HT1080 (cell line): ENCODE measurements around the gene ATXN1L. TPM values are rescaled to one million over a fixed set of nuclear protein-coding genes. Genes with fewer than 3 reads are reported as not detected.
"Not testable (repeated sequence)": the region's sequence is repeated elsewhere in the genome, so short reads cannot be mapped to it uniquely, and the experiment has no call there.

Experiments used
- DNase-seq: peaks from one replicate; pipeline ENCODE4 v3.0.0-alpha.2; 2015; ENCODE audit warnings: low read depth
- polyA plus RNA-seq, 2 experiments: library from polyadenylated mRNA; depleted of rRNA; stranded (reverse); fragments of >200 nt; gene quantifications; 2 replicates each; pipeline ENCODE4 v1.2.3, GENCODE V29; 2015
- total RNA-seq: library from RNA; depleted of rRNA; stranded (reverse); fragments of >200 nt; shearing (Covaris generic); gene quantifications from 2 replicates; pipeline ENCODE4 v1.2.3, GENCODE V29; 2014; rRNA removed

ATXN1L gene
- 6.5 and 7.8 TPM in 2 replicates for total RNA-seq
- 6.5 and 7.8 TPM in 2 replicates for polyA plus RNA-seq (2015; cell fraction: cytosol; rRNA removed)
- polyA plus RNA-seq (2015; cell fraction: nucleus; rRNA removed) = 15.6 and 16.6 TPM in 2 replicates

DNA sequence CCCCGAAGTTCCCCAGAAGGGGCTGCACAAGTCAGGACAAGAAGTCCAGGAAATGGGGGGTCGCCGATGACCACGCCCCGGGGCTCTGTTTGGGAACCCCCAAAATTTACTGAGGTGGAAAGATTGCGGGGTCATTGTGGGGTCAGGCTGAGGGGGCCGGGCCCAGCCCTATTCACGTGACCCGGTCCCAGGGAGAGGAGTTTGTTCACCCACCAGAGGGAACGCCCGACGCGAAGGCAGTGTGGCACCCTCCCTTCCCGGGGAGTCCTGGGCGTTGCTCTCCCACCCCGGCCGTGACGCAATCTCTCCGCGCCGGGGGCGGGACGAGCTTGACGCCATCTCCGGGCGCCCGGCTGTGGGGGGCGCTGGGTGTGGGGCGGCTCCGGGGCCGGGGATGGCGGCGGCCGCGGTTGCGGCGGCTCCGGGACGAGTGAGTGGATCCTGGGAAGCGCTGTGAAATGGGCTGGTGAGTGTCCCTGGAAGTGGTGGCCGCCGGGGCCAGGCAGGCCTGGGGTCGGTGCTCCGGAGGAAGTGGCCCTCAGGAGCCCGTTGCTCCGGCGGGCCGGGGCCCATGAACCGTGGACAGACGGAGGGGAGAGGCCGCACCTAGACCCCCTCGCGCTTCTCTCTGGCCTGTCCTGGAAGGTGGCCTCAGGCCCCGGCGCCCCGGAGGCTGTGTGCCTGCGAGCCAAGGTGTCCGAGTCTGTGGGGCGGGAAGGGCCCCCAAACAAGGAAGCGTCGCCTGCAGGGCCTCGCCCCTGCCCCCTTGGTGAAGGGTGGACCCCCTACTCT is at the start of gene ATXN1L:
TSS of gene ATXN1L (plus strand) at position 338 of the 792 bp plus-strand sequence. CDS start 3,765 bp downstream, outside the sequence.
- DNase-seq = peak; percentile 81

GRCh38 chr16:71796501-71797097 is 49.2 kb upstream of the ATXN1L start:
- DNase-seq = no peak

DNA sequence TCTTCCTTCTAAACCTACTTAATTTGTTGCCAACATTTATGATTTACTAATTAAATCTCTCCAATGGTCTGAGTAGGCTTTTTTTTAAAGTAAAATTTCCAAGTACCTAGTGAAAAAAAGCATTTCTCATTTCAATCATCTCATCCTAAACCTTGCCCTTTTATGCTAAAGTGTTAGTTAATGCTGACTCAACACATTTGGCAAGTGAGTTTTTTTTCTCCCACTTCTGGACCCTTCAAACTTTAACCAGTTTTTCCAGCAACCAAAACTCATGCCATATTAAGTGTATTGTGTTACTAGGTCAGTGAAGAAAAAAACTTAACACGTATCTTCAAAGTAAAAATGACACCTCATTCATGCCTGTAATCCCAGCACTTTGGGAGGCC is 42.5 kb upstream of the ATXN1L start:
- DNase-seq = no peak

GRCh38 chr16:71807905-71808592 is 37.7 kb upstream of the ATXN1L start:
- no peak for DNase-seq

- DNase-seq = peak; percentile 90
Observed at GRCh38 chr16:71808593-71809459, 37.0 kb upstream of the ATXN1L start, which contains the start of gene AP1G1. AP1G1 (minus strand) TSS chr16:71808834; CDS start chr16:71789479, 19,355 bp downstream.

- not testable (repeated sequence) for DNase-seq
Observed at GRCh38 chr16:71810155-71810530, 35.6 kb upstream of the ATXN1L start.

DNA sequence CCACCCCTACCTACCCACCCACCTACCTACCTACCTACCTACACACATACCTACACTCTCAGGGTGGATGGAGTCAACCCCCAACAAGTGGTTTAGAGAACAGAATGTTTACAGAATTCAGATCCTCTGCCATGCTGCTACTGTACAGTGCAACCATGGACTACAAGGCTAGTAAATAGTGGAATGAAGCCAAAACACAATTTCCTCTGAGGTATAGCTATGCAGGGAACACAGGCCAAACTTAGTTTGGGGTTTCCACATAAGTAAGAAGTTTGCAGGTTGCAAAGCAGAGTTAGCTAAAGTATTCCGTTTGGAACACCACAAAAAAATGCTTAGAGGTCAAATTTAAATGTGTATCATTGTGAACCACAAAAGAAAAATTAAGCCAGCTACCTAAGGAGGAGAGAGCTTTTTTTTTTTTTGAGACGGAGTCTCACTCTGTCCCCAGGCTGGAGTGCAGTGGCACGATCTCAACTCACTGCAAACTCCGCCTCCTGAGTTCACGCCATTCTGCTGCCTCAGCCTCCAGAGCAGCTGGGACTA is 34.4 kb upstream of the ATXN1L start:
- peak; percentile 5 for DNase-seq

DNA sequence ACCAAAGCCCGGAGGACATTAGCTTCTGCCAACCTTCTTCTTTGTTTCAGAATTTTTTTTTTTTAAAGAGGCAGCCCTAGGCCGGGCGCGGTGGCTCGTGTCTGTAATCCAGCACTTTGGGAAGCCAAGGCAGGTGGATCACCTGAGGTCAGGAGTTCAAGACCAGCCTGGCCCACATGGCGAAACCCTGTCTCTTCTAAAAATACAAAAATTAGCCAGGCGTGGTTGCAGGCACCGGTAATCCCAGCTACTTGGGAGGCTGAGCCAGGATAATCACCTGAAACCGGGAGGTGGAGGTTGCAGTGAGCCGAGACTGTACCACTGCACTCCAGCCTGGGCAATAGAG is 28.6 kb upstream of the ATXN1L start:
- not testable (repeated sequence) for DNase-seq

DNA sequence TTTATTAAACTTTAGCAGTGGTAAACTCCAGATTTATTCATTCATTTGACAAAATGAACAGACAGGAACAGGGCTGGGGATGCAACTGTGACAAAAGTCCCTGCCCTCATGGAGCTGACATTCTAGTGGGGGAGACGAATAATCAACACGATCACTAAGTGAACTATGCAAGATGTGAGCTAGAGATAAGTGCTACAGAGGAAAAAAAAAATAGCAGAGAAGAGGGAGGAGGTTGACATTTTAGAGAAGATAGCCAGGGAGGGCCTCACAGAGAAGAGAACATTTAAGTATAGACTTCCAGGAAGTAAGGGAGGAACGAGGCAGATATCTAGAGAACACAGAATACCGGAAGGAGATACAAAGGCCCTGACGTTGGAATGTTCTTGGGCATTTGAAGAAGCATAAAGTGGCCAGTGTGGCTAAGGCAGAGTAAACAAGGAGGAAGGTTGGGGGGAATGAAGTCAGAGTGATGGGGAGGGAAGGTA is 19.2 kb upstream of the ATXN1L start:
- DNase-seq = no peak

- DNase-seq = no peak
Observed at GRCh38 chr16:71830359-71830758, 15.4 kb upstream of the ATXN1L start.

- not testable (repeated sequence) for DNase-seq
Observed at GRCh38 chr16:71831698-71832097, 14.1 kb upstream of the ATXN1L start.

GRCh38 chr16:71832112-71832511 is 13.7 kb upstream of the ATXN1L start:
- DNase-seq = not testable (repeated sequence)

DNA sequence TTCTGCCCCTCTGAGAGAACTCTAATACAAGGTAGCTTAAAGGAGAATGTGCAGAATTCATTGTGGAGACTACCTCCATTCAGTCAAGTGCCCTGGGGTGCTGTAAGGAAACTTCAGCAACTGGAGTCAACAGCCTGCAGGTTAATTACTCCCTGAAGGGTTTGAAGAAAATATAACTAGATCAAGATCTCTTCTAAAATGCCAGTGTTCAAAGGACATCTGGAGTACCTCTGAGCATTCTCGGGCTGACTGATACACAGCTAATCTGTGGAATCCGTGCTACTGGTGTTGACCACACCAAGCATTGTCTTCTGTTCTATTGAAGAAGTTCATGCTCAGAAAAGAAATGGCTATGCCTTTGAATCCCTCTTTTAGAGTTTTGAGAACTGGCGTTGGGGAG is 11.5 kb upstream of the ATXN1L start:
- DNase-seq = no peak

- no peak for DNase-seq
Observed at GRCh38 chr16:71837150-71837549, 8.6 kb upstream of the ATXN1L start.

DNA sequence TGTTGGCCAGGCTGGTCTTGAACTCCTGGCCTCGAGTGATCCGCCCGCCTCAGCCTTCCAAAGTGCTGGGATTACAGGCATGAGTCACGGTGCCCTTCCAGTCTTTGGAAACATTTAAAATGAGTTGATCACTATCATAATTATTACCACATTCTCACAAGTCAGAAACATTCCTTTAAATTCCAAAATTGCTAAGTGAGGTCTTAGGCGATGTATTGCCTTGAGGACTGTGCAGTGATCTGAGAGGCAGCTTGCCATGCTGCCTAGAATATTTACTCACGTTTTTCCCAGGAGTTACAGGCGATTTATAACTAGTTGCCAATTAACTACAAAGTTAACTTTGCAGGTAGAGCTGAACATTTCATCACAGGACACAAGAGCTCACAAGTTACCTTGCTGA is 5.7 kb upstream of the ATXN1L start:
- DNase-seq = no peak

DNA sequence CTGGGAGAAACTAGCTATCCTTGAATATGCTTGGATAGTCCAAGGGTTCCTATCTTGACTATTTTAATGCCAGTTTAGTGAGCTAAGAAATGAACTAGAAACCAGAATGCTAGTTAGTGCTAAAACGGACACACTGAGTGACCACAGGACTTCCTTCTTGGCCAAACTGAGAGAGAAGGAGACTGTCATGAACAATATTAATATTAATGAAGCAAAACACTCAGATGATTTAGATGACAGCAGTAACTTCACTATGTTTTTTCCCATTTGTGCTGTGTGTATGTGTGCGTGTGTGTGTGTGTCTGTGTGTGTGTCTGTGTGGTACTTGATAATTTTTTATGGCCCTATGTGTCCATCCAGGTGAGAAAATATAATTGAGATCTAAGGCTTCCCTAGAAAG is 2.2 kb upstream of the ATXN1L start:
- DNase-seq = no peak

DNA sequence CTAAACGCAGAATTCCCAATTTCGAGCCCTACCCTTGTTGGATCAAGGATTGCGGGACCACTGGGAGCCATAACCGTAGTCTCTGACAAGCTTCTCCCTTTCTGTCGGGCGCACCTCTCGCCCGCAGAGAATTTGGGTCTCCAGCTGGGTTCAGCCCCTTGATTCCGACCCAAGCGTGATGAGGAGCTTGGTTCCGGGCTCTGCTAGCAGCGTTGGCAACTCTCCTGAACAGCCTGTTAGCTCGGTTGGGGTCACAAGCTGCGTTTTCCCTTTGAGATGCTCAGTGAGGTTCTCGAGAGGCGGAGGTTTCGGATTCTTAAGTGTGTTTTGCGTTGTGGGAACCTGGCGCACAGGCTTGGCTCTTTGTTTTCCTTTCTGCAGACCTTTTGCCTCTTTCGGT is 655 bp downstream of the ATXN1L start:
- no peak for DNase-seq

GRCh38 chr16:71847096-71847495 is 1.3 kb downstream of the ATXN1L start:
- no peak for DNase-seq

GRCh38 chr16:71848622-71849021 is 2.8 kb downstream of the ATXN1L start:
- no peak for DNase-seq

GRCh38 chr16:71851746-71852145 is 6.0 kb downstream of the ATXN1L start:
- no peak for DNase-seq

DNA sequence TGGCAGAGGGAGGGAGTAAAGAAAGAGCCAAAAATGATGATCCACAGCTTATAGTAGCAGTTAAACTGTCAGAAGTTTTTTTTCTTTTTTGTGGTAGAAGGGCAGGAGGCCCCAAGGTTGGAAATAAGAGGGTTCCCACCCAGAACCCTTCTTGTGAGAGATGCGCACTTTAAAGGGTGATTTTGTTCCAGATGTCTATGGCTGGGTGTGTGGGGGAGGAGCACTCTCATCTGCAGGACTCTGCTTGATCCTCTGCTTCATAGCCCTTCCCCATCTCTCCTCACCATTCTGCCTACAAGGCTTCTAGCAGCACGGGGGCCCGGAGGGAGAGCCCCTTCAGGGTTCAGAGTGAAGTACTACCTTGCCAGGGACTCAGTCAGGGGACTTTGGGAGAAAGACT is 6.4 kb downstream of the ATXN1L start:
- DNase-seq = no peak
